Mesenchymal stem cell (in vitro differentiated cells and primary cell): ENCODE measurements around the gene DDA1.
A peak's percentile ranks its signal among the peaks of the same experiment; 100 is the strongest.

Experiments
- DNase-seq: peaks from one replicate; pipeline ENCODE4 v3.0.0-alpha.2; 2013
- H2AFZ ChIP-seq: one replicate; pipeline ENCODE4 v1.6.1; 2013; ENCODE audit warnings: low read depth, mild to moderate bottlenecking, control low read depth, inconsistent platforms, low read length, moderate library complexity
- H2AK5ac ChIP-seq: 2 replicates; pipeline ENCODE4 v1.6.1; 2013; ENCODE audit warnings: low read length, moderate library complexity, mild to moderate bottlenecking, inconsistent platforms; ENCODE audit not compliant: severe bottlenecking
- H2BK120ac ChIP-seq: one replicate; pipeline ENCODE4 v1.6.1; 2013; ENCODE audit warnings: low read depth, mild to moderate bottlenecking, inconsistent platforms, low read length, moderate library complexity
- H2BK12ac ChIP-seq, 2 experiments: one replicate each; pipeline ENCODE4 v1.6.1; 2013; ENCODE audit warnings: inconsistent platforms in 2 of 2, low read length in 2 of 2, mild to moderate bottlenecking in 2 of 2, moderate library complexity in 2 of 2, control low read depth in 1 of 2
- H2BK15ac ChIP-seq: one replicate; pipeline ENCODE4 v1.6.1; 2013; ENCODE audit warnings: mild to moderate bottlenecking, low read depth, inconsistent platforms; ENCODE audit not compliant: poor library complexity, severe bottlenecking
- H2BK5ac ChIP-seq: 2 replicates; pipeline ENCODE4 v1.6.1; 2013; ENCODE audit warnings: low read depth, mild to moderate bottlenecking, low read length, control low read depth, inconsistent platforms; ENCODE audit not compliant: poor library complexity, severe bottlenecking
- H3K14ac ChIP-seq, 2 experiments: one replicate each; pipeline ENCODE4 v1.6.1; 2013; ENCODE audit warnings: inconsistent platforms in 2 of 2, low read length in 2 of 2, control low read depth in 1 of 2, mild to moderate bottlenecking in 1 of 2, moderate library complexity in 1 of 2
- H3K18ac ChIP-seq, 2 experiments: one replicate each; pipeline ENCODE4 v1.6.1; 2013; ENCODE audit warnings: inconsistent platforms in 2 of 2, low read length in 2 of 2, control low read depth in 1 of 2, low read depth in 1 of 2, mild to moderate bottlenecking in 1 of 2
- H3K23ac ChIP-seq, 2 experiments: one replicate each; pipeline ENCODE4 v1.6.1; 2013; ENCODE audit warnings: inconsistent platforms in 2 of 2, low read length in 2 of 2, mild to moderate bottlenecking in 2 of 2, moderate library complexity in 2 of 2, control low read depth in 1 of 2
- H3K27ac ChIP-seq: 2 replicates; pipeline ENCODE4 v1.5.1; 2013; ENCODE audit warnings: mild to moderate bottlenecking, moderate library complexity, low read length, control low read depth, inconsistent platforms; ENCODE audit not compliant: poor library complexity, severe bottlenecking
- H3K27me3 ChIP-seq, 2 experiments: 2 replicates each; pipeline versions ENCODE4 v1.6.1 to v1.7.0; 2013; ENCODE audit warnings: low read length in 2 of 2, mild to moderate bottlenecking in 2 of 2, moderate library complexity in 2 of 2, control low read depth in 1 of 2, inconsistent platforms in 1 of 2; ENCODE audit not compliant: control insufficient read depth in 1 of 2, insufficient read depth in 1 of 2
- H3K36me3 ChIP-seq, 2 experiments: 2 replicates each; pipeline versions ENCODE4 v1.6.1 to v1.7.0; 2013; ENCODE audit warnings: low read length in 2 of 2, control low read depth in 1 of 2, inconsistent platforms in 1 of 2, low read depth in 1 of 2, mild to moderate bottlenecking in 1 of 2; ENCODE audit not compliant: insufficient read depth in 2 of 2, control insufficient read depth in 1 of 2
- H3K4ac ChIP-seq, 2 experiments: one replicate each; pipeline ENCODE4 v1.6.1; 2013; ENCODE audit warnings: inconsistent platforms in 2 of 2, low read length in 2 of 2, mild to moderate bottlenecking in 2 of 2, moderate library complexity in 2 of 2, control low read depth in 1 of 2, low read depth in 1 of 2
- H3K4me1 ChIP-seq: 2 replicates; pipeline ENCODE4 v1.6.1; 2013; ENCODE audit warnings: low read depth, low read length, control low read depth; ENCODE audit not compliant: control insufficient read depth, insufficient read depth
- H3K4me2 ChIP-seq: 2 replicates; pipeline ENCODE4 v1.6.1; 2013; ENCODE audit warnings: low read length, mild to moderate bottlenecking, inconsistent platforms; ENCODE audit not compliant: poor library complexity, severe bottlenecking
- H3K4me3 ChIP-seq, 2 experiments: 2 replicates each; pipeline versions ENCODE4 v1.5.1 to v1.7.0; 2013; ENCODE audit warnings: low read length in 2 of 2, mild to moderate bottlenecking in 2 of 2, control low read depth in 1 of 2, low read depth in 1 of 2; ENCODE audit not compliant: insufficient read depth in 1 of 2
- H3K79me1 ChIP-seq: replicated peaks from 2 replicates; pipeline ENCODE4 v1.6.1; 2013; ENCODE audit warnings: mild to moderate bottlenecking, control low read depth, low read length, inconsistent platforms; ENCODE audit not compliant: poor library complexity, severe bottlenecking
- H3K9ac ChIP-seq: 2 replicates; pipeline ENCODE4 v1.7.0; 2013; ENCODE audit warnings: mild to moderate bottlenecking, low read length, moderate library complexity
- H3K9me3 ChIP-seq: 2 replicates; pipeline ENCODE4 v1.7.0; 2013; ENCODE audit warnings: mild to moderate bottlenecking, low read length; ENCODE audit not compliant: control insufficient read depth
- H4K8ac ChIP-seq: one replicate; pipeline ENCODE4 v1.6.1; 2013; ENCODE audit warnings: inconsistent platforms, mild to moderate bottlenecking, low read length, moderate library complexity
- H4K91ac ChIP-seq: one replicate; pipeline ENCODE4 v1.6.1; 2013; ENCODE audit warnings: mild to moderate bottlenecking, low read length, inconsistent platforms
- WGBS: methylation state at CpG from one replicate; pipeline ENCODE4 v1.1.7; 2013; ENCODE audit warnings: mixed read lengths; 5-methylcytosine and 5-hydroxymethylcytosine counted together

DDA1 gene

GRCh38 chr19:17303167-17303939 is 6.0 kb upstream of the DDA1 start, which contains the start of gene ABHD8:
ABHD8 (minus strand) TSS chr19:17303425; CDS start chr19:17301616, 1,809 bp downstream.
- peaks cover 0 to 32% of the 10 kb centered on the region in 2 experiments for H3K36me3 ChIP-seq

GRCh38 chr19:17303940-17304267 is 5.5 kb upstream of the DDA1 start:
- Histone ChIP-seq H3K4me3 (peak overlapping the region in 1 of 2 experiments; percentile 77), H3K18ac (no peak overlapping the region), H2BK15ac (no peak overlapping the region), H3K9ac (peak overlapping the region; percentile 17), H2AK5ac (peak overlapping the region; percentile 89), H3K27me3 (no peaks in the 10 kb centered on the region), H2BK12ac (peak overlapping the region in 1 of 2 experiments; percentile 48), H4K8ac (peak overlapping the region; percentile 95), H2BK120ac (no peak overlapping the region), H3K27ac (no peak overlapping the region), H3K79me1 (peaks cover 34% of the 10 kb centered on the region), H2AFZ (no peak overlapping the region), H3K14ac (no peak overlapping the region), H3K4me2 (no peak overlapping the region), H3K36me3 (peaks cover 0 to 26% of the 10 kb centered on the region in 2 experiments), H3K9me3 (no peaks in the 10 kb centered on the region), H3K23ac (no peak overlapping the region), H2BK5ac (no peak overlapping the region), H4K91ac (no peak overlapping the region), H3K4ac (peak overlapping the region in 1 of 2 experiments; percentile 45), H3K4me1 (peaks cover 31% of the 10 kb centered on the region)
- DNase-seq = no peak
- 89% methylated on average over 12 of the region's 12 CpGs for WGBS

More at GRCh38 chr19:17303167-17303939, 6.0 kb upstream of the DDA1 start, which contains the start of gene ABHD8:
- Histone ChIP-seq H3K4me1 (peaks cover 31% of the 10 kb centered on the region), H3K4me2 (peak within 1 kb of the TSS; percentile 74), H3K18ac (peak within 1 kb of the TSS; percentile 69 to 91), H2AK5ac (peak within 1 kb of the TSS; percentile 89), H4K8ac (peak within 1 kb of the TSS; percentile 95), H2BK5ac (no peak within 1 kb of the TSS), H3K23ac (no peak within 1 kb of the TSS), H3K9ac (peak within 1 kb of the TSS; percentile 77), H3K79me1 (peaks cover 35% of the 10 kb centered on the region), H2AFZ (no peak within 1 kb of the TSS), H3K9me3 (no peaks in the 10 kb centered on the region), H2BK12ac (peak within 1 kb of the TSS; percentile 48 to 77), H3K27me3 (no peaks in the 10 kb centered on the region), H3K4me3 (peak within 1 kb of the TSS; percentile 73 to 77), H4K91ac (peak within 1 kb of the TSS; percentile 50), H3K14ac (peak within 1 kb of the TSS; percentile 44 to 92), H2BK120ac (peak within 1 kb of the TSS; percentile 83), H2BK15ac (peak within 1 kb of the TSS; percentile 89), H3K27ac (no peak within 1 kb of the TSS), H3K4ac (peak within 1 kb of the TSS; percentile 35 to 45)
- peak; percentile 94 for DNase-seq
- 3% methylated on average over 45 of the region's 52 CpGs for WGBS

GRCh38 chr19:17304386-17305215 is 4.8 kb upstream of the DDA1 start:
- H2AFZ ChIP-seq = no peak overlapping the region

GRCh38 chr19:17305216-17305516 is 4.2 kb upstream of the DDA1 start:
- no peak for DNase-seq
- 4% methylated on average over 7 of the region's 7 CpGs for WGBS
- no peak overlapping the region for H3K14ac ChIP-seq
- no peak overlapping the region for H2BK120ac ChIP-seq
- no peaks in the 10 kb centered on the region for H3K27me3 ChIP-seq
- no peak overlapping the region for H3K4me2 ChIP-seq
- H3K4ac ChIP-seq = no peak overlapping the region
- H3K27ac ChIP-seq = peak overlapping the region; percentile 78
- H2AFZ ChIP-seq = peak overlapping the region; percentile 62
- peaks cover 31% of the 10 kb centered on the region for H3K79me1 ChIP-seq
- H3K4me3 ChIP-seq = peak overlapping the region in 1 of 2 experiments; percentile 95
- peaks cover 0 to 19% of the 10 kb centered on the region in 2 experiments for H3K36me3 ChIP-seq
- no peak overlapping the region for H4K91ac ChIP-seq
- H2AK5ac ChIP-seq = no peak overlapping the region
- H2BK12ac ChIP-seq = no peak overlapping the region
- H2BK5ac ChIP-seq = no peak overlapping the region
- no peaks in the 10 kb centered on the region for H3K9me3 ChIP-seq
- no peak overlapping the region for H2BK15ac ChIP-seq
- H3K9ac ChIP-seq = peak overlapping the region; percentile 94
- no peak overlapping the region for H3K18ac ChIP-seq
- H3K4me1 ChIP-seq = peaks cover 33% of the 10 kb centered on the region
- H3K23ac ChIP-seq = no peak overlapping the region
- peak overlapping the region; percentile 62 for H4K8ac ChIP-seq

More at GRCh38 chr19:17304386-17305215, 4.8 kb upstream of the DDA1 start:
- Histone ChIP-seq H2BK12ac (peak overlapping the region; percentile 34 to 86), H2BK120ac (no peak overlapping the region), H3K4me3 (peak overlapping the region in 1 of 2 experiments; percentile 95), H3K4ac (peak overlapping the region in 1 of 2 experiments; percentile 62), H3K4me2 (no peak overlapping the region), H3K9ac (peak overlapping the region; percentile 94), H2BK5ac (no peak overlapping the region), H3K23ac (no peak overlapping the region), H2AK5ac (peak overlapping the region; percentile 36), H3K27me3 (no peaks in the 10 kb centered on the region), H4K91ac (no peak overlapping the region), H4K8ac (no peak overlapping the region), H3K4me1 (peaks cover 32% of the 10 kb centered on the region), H3K79me1 (peaks cover 33% of the 10 kb centered on the region), H3K27ac (peak overlapping the region; percentile 78), H3K18ac (peak overlapping the region in 1 of 2 experiments; percentile 50), H3K9me3 (no peaks in the 10 kb centered on the region), H2BK15ac (no peak overlapping the region), H3K14ac (no peak overlapping the region), H3K36me3 (peaks cover 0 to 24% of the 10 kb centered on the region in 2 experiments)
- WGBS = 92% methylated on average over 12 of the region's 12 CpGs
- DNase-seq = no peak
